PFSK-1 (cell line): Measurements from ENCODE around the gene AK2.

Experiments
- FOXP2 ChIP-seq: optimal IDR thresholded peaks from 2 replicates; pipeline ENCODE3; 2011; ENCODE audit warnings: borderline replicate concordance, control low read depth, inconsistent platforms; ENCODE audit not compliant: insufficient read depth; ENCODE audit errors: extremely low read length, extremely low read depth
- POLR2AphosphoS5 ChIP-seq: IDR thresholded peaks from 2 replicates; pipeline ENCODE4 v1.6.1; 2012; ENCODE audit warnings: low read depth, mild to moderate bottlenecking, control low read depth, low read length, moderate library complexity
- REST ChIP-seq, 2 experiments: IDR thresholded peaks; 2 replicates each; pipeline versions ENCODE4 v1.6.1 to v1.8.0; 2011 to 2012; ENCODE audit warnings: low read depth in 2 of 2, low read length in 2 of 2, control low read depth in 1 of 2, inconsistent platforms in 1 of 2, mild to moderate bottlenecking in 1 of 2, moderate library complexity in 1 of 2; ENCODE audit not compliant: insufficient read depth in 1 of 2
- SIN3A ChIP-seq: IDR thresholded peaks from 2 replicates; pipeline ENCODE4 v1.6.1; 2012; ENCODE audit warnings: mild to moderate bottlenecking, low read length, moderate library complexity, borderline replicate concordance; ENCODE audit not compliant: insufficient read depth
- TAF1 ChIP-seq: IDR thresholded peaks from 2 replicates; pipeline ENCODE4 v1.6.1; 2012; ENCODE audit warnings: low read length, control low read depth, borderline replicate concordance; ENCODE audit not compliant: insufficient read depth

The AK2 gene

GRCh38 chr1:33004613-33005012 lies 32.1 kb downstream of the AK2 start:
- TF ChIP-seq FOXP2: no peak
- 0 out of 2 replicates have a peak, but pooled peaks have one; percentile 2 for TF ChIP-seq POLR2AphosphoS5

- no peak for TF ChIP-seq REST (IDR thresholded peaks at IDR 0.05; ENCODE audit: insufficient read depth in 1 of 2, low read depth in 2 of 2, low read length in 2 of 2)
Measured at GRCh38 chr1:33003657-33004056, 33.0 kb downstream of the AK2 start.

- TF ChIP-seq SIN3A (no peak), FOXP2 (no peak), POLR2AphosphoS5 (no peak), TAF1 (no peak), REST (IDR thresholded peaks at IDR 0.05; ENCODE audit: insufficient read depth in 1 of 2, low read depth in 2 of 2, low read length in 2 of 2) (no peak)
Measured at GRCh38 chr1:33002006-33002405, 34.7 kb downstream of the AK2 start.

GRCh38 chr1:33001282-33001681 lies 35.4 kb downstream of the AK2 start:
- no peak for TF ChIP-seq SIN3A
- TF ChIP-seq REST (IDR thresholded peaks at IDR 0.05; ENCODE audit: insufficient read depth in 1 of 2, low read depth in 2 of 2, low read length in 2 of 2): no peak
- no peak for TF ChIP-seq POLR2AphosphoS5
- no peak for TF ChIP-seq TAF1
- no peak for TF ChIP-seq FOXP2

GRCh38 chr1:33000427-33001026 lies 36.2 kb downstream of the AK2 start:
- TF ChIP-seq REST (IDR thresholded peaks at IDR 0.05; ENCODE audit: insufficient read depth in 1 of 2, low read depth in 2 of 2, low read length in 2 of 2): no peak
- no peak for TF ChIP-seq TAF1
- no peak for TF ChIP-seq FOXP2
- no peak for TF ChIP-seq SIN3A
- TF ChIP-seq POLR2AphosphoS5: no peak

GRCh38 chr1:32998997-32999396 lies 37.7 kb downstream of the AK2 start:
- TF ChIP-seq SIN3A: no peak
- TF ChIP-seq POLR2AphosphoS5: no peak
- no peak for TF ChIP-seq TAF1
- no peak for TF ChIP-seq FOXP2
- TF ChIP-seq REST (IDR thresholded peaks at IDR 0.05; ENCODE audit: insufficient read depth in 1 of 2, low read depth in 2 of 2, low read length in 2 of 2): no peak
